ENCODE results near the gene NLRP1.

The NLRP1 gene

DNA sequence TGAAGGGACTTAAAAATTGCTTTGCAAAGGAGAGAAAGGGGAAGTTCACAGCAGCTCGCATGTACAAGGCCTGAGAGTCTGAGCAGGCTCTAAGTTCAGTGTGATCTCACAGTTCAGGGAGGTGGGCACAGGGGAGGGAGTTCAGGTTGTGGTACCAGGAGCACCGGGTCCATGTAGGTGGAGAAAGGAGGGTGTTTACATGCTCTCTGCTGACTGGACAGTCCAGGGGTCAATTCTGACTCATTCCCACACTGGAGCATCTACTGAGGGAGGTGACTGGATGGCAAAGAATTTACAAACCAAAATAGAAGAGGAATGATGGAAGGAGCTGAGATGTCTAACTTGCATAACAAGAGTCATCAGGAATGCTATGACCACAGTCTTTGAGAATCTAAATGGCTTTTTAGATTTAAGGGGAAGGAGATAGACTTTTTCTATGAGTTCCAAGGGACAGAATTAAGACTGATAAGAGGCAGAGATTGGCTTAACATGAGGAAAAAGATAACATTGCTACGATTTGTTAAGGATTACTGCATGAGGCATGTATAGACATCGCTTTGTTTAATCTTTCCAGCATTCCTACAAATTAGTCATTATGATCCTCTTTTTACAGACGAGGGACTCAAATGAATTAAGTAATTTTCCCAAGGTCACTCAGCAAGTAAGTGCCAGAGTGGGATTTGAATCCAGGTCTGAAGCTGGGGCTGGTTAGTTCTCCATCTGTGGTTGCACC lies 68.1 kb downstream of the NLRP1 start:
- no peak for DNase-seq (ENCODE audit: low spot score)

DNA sequence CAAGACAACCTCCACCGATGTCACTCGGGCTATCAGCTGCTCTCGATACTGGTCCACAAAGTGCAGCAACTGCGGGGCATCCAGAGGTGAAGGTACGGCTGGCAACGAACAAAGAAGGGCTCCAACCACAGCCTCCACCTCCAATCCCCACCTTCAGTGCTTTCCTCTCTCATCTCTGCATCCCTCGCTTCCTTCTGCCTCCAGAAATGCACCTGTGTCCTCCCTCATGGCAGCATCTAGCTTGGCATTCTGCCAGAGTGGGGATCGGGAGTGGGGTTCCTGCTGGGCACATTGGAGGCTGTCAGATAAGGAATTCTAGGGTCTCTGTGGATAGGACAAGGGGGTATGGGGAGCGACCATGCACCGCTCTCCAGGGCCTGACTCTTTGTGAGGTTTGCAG lies 69.3 kb downstream of the NLRP1 start:
- DNase-seq (ENCODE audit: low spot score), result no peak

DNA sequence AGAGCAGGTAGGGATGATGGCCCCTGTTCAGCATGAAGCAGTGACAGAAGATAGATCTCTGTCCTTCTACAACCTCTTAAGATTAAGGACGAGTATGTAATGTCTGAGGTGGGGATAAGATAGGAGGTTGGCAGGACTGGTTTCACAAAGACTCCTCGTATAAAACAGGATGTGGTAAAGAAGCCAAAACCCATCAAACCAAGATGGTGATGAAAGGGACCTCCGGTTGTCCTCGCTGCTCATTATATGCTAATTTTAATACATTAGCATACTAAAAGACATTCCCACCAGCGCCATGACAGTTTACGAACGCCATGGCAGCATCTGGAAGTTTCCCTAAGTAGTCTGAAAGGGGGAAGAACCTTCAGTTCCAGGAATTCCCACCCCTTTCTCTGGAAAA lies 70.7 kb downstream of the NLRP1 start:
- no peak for DNase-seq (ENCODE audit: low spot score)

DNA sequence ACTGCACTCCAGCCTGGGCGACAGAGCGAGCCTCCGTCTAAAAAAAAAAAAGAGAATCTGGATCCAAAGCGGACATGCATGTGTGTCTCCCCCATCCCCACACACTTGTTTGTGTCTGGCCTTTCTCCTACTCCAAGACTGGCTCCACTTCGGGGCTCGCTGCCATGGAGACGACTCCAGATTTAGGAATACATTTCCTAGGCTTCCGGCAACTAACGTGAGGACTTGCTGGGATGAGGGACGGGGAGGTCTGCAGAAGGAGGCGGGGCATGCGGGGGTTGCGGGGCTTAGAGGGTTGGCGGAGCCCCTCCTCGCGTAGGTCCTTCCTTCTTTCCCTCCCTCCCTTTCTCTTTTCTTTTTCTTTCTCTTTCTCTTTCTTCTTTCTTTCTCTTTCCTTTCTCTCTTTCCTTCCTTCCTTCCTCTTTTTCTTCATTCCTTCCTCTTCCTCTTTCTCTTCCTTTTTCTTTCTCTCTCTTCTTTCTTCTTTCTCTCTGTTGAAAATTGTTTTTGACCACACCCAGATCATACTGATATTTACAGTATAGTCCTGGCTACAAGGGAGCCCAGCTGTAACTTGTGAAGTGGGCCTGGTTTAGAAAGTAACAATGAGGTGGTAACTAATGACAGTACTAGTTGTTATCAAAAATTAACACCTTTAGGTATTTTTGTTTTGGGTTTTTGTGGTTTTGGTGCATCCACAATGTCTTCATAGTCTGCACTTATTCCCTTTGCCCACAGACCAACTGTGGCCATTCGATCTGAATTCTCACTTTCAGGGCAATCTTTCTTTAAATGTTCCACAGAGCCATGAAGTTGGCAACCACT lies 72.7 kb downstream of the NLRP1 start:
- no peak for DNase-seq (ENCODE audit: low spot score)

DNA sequence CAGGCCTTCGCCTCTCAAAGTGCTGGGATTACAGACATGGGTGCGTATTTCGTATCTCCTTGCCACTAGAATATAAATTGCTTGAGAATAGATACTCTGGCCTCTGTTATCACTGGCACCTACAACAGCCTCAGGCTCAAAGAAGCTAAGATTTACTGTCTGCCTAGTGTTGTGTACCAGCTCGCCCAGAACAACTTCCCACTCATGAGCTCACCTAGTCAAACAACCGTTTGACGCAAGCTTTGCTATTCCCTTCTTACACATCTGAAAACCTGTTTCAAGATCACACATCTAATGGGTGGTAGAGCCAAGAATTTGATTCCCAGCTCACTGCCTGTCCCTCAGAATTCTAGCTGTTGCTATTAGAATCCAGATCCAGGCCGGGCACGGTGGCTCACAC lies 73.5 kb downstream of the NLRP1 start:
- no peak for DNase-seq (ENCODE audit: low spot score)

DNA sequence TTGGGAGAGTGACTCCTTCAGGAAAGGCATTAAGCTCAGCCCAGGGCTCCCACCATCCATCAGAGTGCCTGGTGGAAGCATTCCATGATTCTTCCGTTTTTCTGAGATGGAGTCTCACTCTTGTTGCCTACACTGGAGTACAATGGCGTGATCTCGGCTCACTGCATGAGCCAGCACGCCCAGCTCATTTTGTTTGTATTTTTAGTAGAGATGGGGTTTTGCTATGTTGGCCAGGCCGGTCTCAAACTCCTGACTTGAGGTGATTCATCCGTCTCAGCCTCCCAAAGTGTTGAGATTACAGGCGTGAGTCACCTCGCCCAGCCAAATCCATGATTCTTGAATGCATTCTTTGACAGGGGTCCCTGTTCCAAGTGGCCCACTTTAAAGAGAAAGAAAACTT lies 74.8 kb downstream of the NLRP1 start:
- DNase-seq (ENCODE audit: low spot score), result no peak

DNA sequence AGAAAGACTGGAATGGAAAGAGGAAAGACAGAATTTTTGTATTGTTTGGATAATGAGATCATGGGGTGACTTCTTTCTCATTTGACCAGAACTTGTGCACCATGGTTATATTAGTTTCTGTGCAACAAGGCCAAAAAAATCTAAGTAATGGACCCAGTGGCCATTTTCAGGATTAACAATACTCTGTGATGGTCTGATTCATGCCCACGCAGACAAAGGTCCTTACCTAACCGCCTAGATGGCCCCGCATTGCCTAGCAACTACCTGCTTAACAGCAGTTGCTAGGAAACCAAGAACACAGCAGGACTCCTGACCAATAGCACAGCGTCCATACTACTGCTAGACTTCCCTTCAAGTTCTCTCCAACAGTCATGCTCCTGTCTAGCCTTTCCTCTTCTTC lies 75.5 kb downstream of the NLRP1 start:
- DNase-seq (ENCODE audit: low spot score), result no peak

DNA sequence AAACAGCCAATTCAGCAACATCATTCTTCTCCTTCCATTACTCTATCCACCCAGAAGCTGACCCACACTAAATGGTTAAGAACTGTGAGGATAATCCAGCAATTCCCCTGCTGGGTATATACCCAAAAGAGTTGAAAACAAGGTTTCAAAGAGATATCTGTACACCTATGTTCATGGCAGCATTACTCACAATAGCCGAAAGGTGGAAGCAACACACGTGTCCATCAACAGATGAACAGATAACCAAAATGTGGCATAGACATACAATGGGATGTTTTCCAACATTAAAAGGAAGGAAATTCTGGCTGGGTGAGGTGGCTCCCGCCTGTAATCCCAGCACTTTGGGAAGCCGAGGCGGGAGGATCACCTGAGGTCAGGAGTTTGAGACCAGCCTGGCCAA lies 78.0 kb downstream of the NLRP1 start:
- DNase-seq (ENCODE audit: low spot score), result no peak

DNA sequence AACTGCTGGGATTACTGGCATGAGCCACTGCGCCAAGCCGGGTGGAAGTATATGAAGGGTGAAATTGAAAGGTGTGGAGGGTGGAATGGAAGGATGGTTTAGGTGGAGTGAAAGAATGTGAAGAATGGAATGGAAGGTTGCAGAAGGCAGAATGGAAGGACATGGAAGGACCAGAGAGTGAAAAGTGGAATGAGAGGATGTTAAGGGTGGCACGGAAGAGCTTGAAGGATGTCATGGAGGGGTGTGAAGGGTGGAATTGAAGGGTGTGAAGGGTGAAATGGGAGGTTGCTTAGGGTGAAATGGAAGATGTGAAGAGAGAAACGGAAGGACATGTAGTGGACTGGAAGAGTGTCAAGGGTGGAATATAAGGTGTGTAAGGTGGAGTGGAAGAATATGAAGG lies 81.8 kb downstream of the NLRP1 start:
- DNase-seq (ENCODE audit: low spot score), result no peak

DNA sequence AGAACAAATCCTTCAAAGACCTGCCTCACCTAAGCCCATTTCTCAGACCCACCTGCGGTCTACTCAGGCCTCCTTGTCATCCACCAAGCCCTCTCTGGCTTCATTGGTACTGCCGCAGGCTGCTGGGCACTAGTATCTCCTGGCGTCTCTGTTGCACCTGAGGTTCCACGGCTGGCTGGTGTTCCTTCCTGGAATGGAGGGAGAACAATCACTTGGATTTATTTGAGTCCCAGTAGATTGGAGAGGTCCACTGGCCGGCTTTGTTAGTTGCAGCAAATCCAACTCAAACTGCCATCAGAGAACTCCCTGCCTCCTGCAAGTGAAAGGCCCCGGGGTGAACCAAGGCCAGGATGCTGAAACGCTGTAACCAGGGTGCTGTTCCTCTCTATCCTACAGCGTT lies 82.6 kb downstream of the NLRP1 start:
- DNase-seq (ENCODE audit: low spot score), result no peak

DNA sequence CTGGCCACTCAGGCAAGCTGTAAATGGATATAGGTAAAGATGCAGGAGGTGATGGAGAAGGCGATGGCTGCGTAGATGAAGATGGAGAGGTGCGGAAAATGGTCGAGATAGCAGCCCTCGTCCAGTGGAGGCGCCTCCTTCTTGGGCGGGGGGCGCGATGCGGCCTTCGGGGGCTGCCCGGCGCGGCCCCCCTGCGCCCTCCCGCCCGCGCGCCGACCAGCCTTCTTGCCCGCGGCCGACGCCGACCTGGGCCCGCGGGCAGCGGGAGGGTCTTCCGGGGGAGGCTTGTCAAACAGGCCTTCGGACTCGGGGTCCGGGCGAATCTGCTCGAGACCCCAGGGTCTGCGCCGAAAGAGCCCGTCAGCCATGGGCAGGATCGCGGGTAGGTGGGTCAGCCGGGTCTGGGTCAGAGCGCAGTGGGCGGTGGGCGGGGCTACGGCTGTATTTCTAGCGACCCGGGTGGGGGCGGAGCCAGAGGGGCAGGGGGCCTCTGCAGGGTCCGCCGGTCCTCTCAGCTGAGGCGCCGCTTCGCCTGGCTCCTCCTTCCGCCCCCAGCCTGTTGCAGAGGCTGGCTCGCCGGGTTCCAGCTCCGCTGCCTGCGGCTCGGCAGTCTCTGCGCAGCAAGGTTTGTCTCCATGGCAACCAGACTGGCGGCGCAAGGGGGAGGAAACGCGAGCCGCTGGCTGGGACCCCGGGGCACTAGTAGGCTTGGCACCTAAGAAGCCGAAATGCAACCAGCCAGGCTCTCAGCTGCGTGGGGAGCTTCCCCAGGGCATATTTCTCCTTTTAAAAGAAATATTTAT lies 83.5 kb downstream of the NLRP1 start:
- DNase-seq (ENCODE audit: low spot score), result no peak

DNA sequence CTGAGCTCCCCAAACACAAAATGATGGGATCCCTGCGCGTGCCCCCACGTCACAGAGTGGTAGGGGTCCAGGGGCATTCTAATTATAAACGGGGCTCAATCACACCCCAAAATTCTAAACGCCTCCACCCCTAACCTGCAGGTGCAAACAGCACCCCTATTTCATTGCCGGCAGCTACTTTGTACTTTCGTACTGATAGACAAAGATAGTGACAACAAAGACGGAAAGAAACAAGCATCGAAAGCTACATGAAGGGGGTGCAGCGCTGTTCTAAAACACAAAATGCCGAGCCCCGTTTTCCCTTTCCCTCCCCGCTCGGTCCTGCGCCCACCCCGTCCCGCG lies 84.1 kb downstream of the NLRP1 start:
- no peak for DNase-seq (ENCODE audit: low spot score)

DNA sequence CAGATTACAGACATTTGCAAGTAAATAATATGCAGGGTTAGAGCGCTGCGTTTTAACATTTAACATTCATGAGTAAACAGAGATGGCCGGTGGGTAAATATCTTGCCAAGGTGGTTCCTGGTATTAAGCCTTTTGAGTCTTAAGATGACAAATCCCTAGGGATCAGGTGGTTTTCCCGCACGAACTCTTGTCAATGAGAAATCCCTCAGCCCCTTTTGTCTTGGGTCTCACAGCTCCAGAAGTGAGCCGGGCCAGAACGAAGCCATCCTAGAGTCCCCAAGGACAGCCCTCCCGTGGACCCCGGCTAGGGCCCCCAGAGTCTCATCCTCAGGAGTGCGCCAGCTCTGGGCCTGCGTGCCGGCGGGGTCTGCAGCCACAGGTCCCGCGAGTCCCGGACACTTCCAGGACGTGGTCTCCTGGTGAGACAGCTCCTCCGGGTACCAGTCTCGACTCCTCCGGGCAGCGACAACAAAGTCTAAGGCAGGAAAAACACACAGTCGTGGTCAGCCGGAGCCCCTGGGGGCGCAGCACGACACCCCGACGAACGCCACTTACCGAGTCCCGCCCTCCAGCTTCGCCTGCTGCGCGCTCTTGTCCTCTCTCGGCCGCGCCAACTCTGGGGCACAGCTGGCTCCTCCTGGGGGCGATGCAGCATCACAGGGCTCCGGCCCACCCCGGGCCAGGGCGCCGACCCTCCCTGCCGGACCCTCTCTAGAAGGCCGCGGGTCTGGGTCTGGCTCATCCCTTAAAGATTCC lies 84.7 kb downstream of the NLRP1 start:
- DNase-seq (ENCODE audit: low spot score), result no peak

DNA sequence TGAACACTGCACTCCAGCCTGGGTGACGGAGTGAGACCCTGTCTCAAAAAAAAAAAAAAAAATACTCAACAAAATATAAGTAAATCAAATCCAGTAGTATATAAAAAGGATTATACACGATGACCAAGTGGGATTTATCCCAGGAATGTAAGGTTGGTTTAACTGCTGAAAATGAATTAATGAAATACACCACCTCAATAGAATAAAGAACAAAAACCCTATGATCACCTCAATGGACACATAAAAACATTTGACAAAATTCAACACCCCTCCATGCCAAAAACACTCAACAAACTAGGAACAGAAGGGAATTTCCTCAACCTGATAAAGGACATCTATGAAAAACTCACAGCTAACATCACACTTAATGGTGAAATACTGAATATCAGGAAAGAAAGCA lies 91.3 kb downstream of the NLRP1 start:
- DNase-seq (ENCODE audit: low spot score), result no peak

DNA sequence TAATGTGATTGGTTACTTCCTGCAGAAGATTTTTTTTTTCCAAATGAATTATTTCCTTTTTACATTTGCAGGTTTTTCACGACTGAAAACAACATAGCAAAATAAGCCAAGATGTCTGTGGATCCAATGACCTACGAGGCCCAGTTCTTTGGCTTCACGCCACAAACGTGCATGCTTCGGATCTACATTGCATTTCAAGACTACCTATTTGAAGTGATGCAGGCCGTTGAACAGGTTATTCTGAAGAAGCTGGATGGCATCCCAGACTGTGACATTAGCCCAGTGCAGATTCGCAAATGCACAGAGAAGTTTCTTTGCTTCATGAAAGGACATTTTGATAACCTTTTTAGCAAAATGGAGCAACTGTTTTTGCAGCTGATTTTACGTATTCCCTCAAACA lies 95.6 kb downstream of the NLRP1 start:
- DNase-seq (ENCODE audit: low spot score), result no peak

DNA sequence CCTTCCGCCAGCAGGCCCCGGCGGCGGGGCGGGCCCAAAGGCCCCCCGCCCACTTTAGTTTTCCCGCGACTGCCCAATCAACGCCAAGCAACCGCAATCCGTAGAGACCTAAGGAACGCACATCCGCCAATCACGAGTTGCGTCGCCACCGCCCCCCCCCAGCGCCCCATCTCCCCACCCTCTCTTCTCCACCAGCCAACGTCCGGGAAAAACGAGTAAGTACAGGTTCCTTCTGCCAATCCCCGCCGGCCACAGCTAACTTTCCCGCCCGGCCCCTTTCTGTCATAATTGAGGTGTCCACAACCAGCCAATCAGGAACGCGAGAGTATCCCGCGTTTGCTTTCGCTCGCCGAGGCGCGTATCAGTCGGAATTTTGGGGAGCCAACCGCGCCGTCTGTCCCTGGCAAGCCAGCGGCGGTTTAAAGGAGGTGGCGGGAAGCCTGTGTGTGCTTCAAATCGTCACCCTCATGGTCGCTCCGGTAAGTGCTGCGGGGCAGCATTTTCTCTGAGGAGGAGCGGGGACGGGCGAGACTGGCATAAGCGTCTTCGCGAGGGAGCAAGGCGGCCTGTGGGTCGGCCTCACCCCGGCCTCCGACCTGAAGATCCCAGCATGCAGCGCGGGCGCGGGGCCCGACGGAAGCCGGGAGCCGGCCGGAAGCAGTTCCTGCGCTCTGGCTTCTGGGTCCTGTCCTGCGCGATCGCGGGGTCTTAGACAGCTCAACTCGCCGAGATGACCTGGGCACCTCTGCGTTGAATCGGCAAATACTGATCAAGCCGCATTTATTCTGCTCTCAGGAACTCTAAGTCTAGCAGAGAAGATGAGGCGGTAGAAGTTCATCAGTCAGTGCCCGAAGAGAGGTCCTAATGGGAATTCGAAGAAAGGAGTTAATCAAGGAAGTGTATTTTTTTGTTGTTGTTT lies 97.8 kb downstream of the NLRP1 start, which contains the start of gene MIS12:
Gene MIS12, plus strand, starts transcription at position 361 of the 919 bp plus-strand sequence. CDS start 2,297 bp downstream, outside the sequence.
- DNase-seq (ENCODE audit: low spot score), result peak; percentile 96

DNA sequence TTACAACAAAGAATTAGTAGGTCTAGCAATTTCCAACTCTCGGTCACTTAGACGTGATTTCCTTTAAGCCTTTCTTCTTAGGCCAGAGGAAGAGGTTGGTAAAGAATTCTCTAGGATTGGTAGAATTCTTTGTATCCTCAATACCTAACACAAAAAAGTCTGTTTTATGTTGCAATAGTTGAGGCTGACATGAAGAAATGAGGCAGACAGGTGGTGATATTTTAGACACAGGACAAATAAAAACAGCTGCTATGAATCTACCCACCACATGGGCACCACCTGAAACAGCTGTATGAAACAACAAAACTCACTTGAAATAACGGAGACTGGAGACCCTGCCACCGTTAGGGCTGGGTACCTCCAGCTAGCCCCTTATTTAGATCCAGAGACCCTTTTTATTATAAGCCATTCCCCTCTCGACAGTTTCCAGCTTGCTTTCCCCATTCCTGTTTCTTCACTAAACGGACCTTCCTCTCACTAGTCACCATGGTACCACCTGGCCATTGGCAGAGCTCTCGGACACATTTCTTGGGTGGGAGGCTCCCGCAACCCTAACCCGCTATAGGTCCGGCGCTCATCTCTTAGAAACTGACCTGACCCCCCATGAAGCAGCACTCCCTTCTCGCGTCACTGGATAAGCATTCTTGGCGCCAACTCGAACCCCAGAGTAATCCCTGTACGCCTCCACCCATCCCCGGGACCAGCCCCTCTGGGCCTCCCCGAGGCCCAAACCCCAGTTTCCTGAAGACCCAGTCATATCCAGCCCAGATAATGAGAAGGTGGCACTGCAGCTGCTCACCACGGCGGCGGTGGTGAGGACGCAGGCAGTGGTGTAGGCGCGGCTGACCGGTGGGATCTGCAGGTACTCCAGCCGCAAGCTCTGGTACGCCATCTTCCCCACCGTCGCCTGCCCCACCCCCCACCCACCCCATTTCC lies 98.8 kb downstream of the NLRP1 start, which contains the start of gene DERL2:
Gene DERL2, minus strand, starts transcription at position 909 of the 936 bp plus-strand sequence. Its CDS starts 17 bp downstream, at position 892.
- no peak for DNase-seq (ENCODE audit: low spot score)

DNA sequence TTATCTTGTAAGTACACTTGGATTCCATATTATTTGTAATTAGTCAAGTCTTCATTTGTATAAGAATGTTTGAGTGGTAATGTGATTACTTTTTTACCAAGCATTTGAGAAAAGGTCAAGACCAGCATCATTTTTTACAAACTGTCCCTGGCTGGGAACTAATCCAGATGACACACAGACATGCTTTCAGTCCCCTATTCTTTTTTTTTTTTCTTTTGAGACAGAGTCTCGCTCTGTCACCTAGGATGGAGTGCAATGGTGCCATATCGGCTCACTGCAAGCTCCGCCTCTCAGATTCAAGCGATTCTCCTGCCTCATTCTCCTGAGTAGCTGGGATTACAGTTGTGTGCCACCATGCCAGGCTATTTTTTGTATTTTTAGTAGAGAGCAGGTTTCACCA lies 102.9 kb downstream of the NLRP1 start:
- DNase-seq (ENCODE audit: low spot score), result no peak

DNA sequence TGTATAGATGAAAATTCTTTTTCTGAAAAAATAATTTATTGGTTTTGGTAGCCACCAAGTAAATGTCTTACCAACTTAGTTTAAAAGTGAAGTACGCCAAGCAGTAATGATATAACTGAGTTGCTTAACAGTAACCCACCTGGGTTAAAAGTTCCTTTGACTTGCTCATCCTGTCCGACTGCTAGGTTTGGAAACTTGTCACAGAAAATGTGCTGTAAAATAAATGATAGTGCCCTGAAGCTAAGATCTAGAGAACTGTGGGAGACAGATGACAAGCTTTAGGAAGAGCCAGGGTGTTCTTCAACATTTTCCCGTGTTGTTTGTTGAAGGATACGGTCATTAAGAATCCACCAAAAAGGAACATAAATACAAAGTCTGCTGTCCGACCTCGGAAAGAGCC lies 103.3 kb downstream of the NLRP1 start:
- DNase-seq (ENCODE audit: low spot score), result no peak

DNA sequence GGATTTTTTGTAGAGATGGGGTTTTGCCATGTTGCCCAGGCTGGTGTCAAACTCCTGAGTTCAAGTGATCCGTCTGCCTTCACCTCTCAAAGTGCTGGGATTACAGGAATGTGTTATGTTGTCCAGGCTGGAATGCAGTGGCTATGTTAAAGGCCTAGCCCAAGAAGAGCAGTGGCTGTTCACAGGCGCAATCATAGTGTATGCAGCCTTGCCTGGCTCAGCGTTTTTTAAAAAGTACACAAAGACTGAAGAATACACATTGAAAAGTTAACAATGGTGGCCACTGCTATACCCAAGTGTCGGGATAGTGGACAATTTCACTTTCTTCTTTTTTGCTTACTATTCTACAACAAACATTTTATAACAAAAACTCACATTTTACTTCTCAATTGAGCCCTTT lies 105.3 kb downstream of the NLRP1 start:
- no peak for DNase-seq (ENCODE audit: low spot score)
